DOHH2 (cell line): ENCODE data around the gene JAG2.

Source experiments
- CTCF ChIP-seq: fragments of 200-600 bp; sonication (generic); IDR thresholded peaks from one replicate; pipeline ENCODE4 v1.5.1; 2014; ENCODE audit warnings: antibody characterized with exemption, mild to moderate bottlenecking, low read depth, low read length; ENCODE audit not compliant: poor library complexity, severe bottlenecking
- EZH2phosphoT487 ChIP-seq: fragments of 200-600 bp; sonication (generic); IDR thresholded peaks from 2 replicates; pipeline ENCODE4 v1.6.1; 2017; ENCODE audit warnings: borderline replicate concordance, mild to moderate bottlenecking, antibody characterized with exemption, low read length, moderate library complexity, mixed read lengths

DNA sequence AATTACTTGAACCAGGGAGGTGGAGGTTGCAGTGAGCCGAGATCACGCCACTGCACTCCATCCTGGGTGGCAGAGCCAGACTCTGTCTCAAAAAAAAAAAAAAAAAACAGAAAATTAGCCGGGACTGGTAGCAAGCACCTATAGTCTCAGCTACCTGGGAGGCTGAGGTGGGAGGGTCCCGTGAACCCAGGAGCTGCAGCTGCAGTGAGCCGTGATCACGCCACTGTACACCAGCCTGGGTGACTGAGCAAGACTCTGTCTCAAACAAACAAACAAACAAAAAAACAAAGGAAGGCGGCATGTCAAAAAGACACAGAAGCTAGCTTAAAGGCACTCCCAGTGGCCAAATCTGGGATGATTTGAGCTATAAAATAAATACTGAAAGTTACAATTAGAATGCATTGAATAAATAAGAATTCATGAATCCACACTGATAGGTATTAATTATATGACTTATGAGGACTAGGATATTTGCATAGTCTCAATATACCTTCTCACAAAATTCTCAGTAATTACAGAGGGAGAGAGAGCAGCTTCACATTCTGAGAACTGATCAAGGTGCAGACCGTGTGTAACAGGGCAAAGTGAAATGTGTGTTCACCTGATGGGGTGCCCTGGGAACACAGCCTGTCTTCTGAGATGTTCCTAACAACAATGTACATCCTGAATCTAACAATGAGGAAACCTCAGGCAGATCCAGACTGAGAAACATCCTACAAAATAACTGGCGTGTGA is 60.6 kb downstream of the JAG2 start:
- TF ChIP-seq EZH2phosphoT487 (no peak), CTCF (no peak)
